Spleen (tissue), 11 donors: ENCODE measurements around the gene MUC12. TPM values are rescaled to one million over a fixed set of nuclear protein-coding genes. Genes with fewer than 3 reads are reported as not detected.

Experiments
- DNase-seq: peaks from one replicate; pipeline ENCODE4 v3.0.0-alpha.2; 2020
- H3K27ac ChIP-seq, 8 donors: fragments of 200-600 bp; sonication (generic) in 7 of 8; 1 replicate in 4 of 8; 2 replicates in 4 of 8; pipeline versions ENCODE4 v1.5.0 to v1.8.0; 2016 to 2021; ENCODE audit warnings: inconsistent platforms in 4 of 8, mild to moderate bottlenecking in 4 of 8, moderate library complexity in 1 of 8
- H3K27me3 ChIP-seq, 7 donors: fragments of 200-600 bp; sonication (generic) in 6 of 7; replicated peaks in 1 of 7; 1 replicate in 4 of 7; 2 replicates in 3 of 7; pipeline versions ENCODE4 v1.5.0 to v1.8.0; 2016 to 2021; ENCODE audit warnings: inconsistent platforms in 3 of 7, mild to moderate bottlenecking in 1 of 7
- H3K36me3 ChIP-seq, 6 donors: fragments of 200-600 bp; sonication (generic) in 5 of 6; 1 replicate in 4 of 6; 2 replicates in 2 of 6; pipeline versions ENCODE4 v1.5.0 to v1.8.0; 2016 to 2021; ENCODE audit warnings: inconsistent platforms in 2 of 6
- H3K4me1 ChIP-seq, 6 donors: fragments of 200-600 bp; sonication (generic) in 5 of 6; 1 replicate in 3 of 6; 2 replicates in 3 of 6; pipeline versions ENCODE4 v1.5.0 to v1.8.0; 2016 to 2021; ENCODE audit warnings: inconsistent platforms in 3 of 6
- H3K4me3 ChIP-seq, 8 donors: fragments of 200-600 bp; sonication (generic) in 7 of 8; 1 replicate in 4 of 8; 2 replicates in 4 of 8; pipeline versions ENCODE4 v1.5.0 to v1.8.0; 2016 to 2021; ENCODE audit warnings: inconsistent platforms in 4 of 8, mild to moderate bottlenecking in 4 of 8, moderate library complexity in 2 of 8
- H3K9me3 ChIP-seq, 8 donors: fragments of 200-600 bp; sonication (generic) in 7 of 8; 1 replicate in 4 of 8; 2 replicates in 4 of 8; pipeline versions ENCODE4 v1.5.0 to v1.8.0; 2016 to 2021; ENCODE audit warnings: inconsistent platforms in 4 of 8
- CTCF ChIP-seq, 11 experiments: fragments of 200-600 bp in 7 of 11; fragments of 450-650 bp in 4 of 11; sonication (generic) in 4 of 11; IDR thresholded peaks in 8 of 11; conservative IDR thresholded peaks in 3 of 11; 1 replicate in 7 of 11; 2 replicates in 4 of 11; pipeline versions ENCODE4 v1.4.0 to v1.8.0; 2016 to 2021; ENCODE audit warnings: antibody characterized with exemption in 11 of 11, inconsistent platforms in 4 of 11, mild to moderate bottlenecking in 1 of 11
- POLR2A ChIP-seq, 3 donors: fragments of 450-650 bp; IDR thresholded peaks; one replicate each; pipeline ENCODE4 v1.5.1; 2017; ENCODE audit warnings: antibody characterized with exemption in 3 of 3, mild to moderate bottlenecking in 1 of 3
- POLR2AphosphoS5 ChIP-seq, 3 donors: sonication (generic); formaldehyde crosslinking; IDR thresholded peaks; one replicate each; pipeline ENCODE4 v1.5.1; 2017; ENCODE audit warnings: antibody characterized with exemption in 3 of 3
- WGBS, 5 donors: extraction: QIAGEN DNeasy Blood & Tissue Kit in 3 of 5; methylation state at CpG; one replicate each; pipeline versions ENCODE4 v1.1.5 to v1.1.7; 2013 to 2018; 5-methylcytosine and 5-hydroxymethylcytosine counted together
- intact Hi-C: fragments of 100-400 bp; cut with DNase I; formaldehyde crosslinking; loops from one replicate; pipeline ENCODE4 v1.15.0; 2023; ENCODE audit warnings: low total_unique reads
- polyA plus RNA-seq, 3 donors: library from polyadenylated mRNA; stranded (reverse); fragments of 200-250 nt; gene quantifications; one replicate each; pipeline ENCODE4 v1.2.1, GENCODE V29; 2013
- total RNA-seq, 7 donors: library from RNA; depleted of rRNA in 3 of 7; stranded (reverse); fragments of >200 nt in 3 of 7; fragmentation: NEBNext Ultra II Directional in 4 of 7; extraction: Animal tissue kit (Norgen Biotek cat#: 25700) in 4 of 7; gene quantifications; one replicate each; pipeline versions ENCODE4 v1.1.0 to v1.2.1, GENCODE V29; 2016 to 2021
- donor health status: healthy with polysubstance abuse.
- donor health status: DM: no; HTN: no; CAD: no; lungs with moderate emphysema.
- donor health status: DM: no; HTN: no; CAD: no.
- donor health status: Bipolar disorder and iron deficiency.
- donor health status: healthy.
- donor health status: DM: no; HTN: no; CAD: no.
- donor health status: DM: yes; HTN: yes; CAD: no.

Gene MUC12
- total and polyA plus RNA-seq, 10 donors = 0.07 to 1.7 (median 0.82) TPM; not detected in 2

GRCh38 chr7:100947792-100948191 lies 21.6 kb upstream of the MUC12 start:
- 81 to 89% (median 89%) methylated on average over 5 of the region's 5 CpGs for WGBS, 5 donors
- Histone ChIP-seq H3K27ac (no peak overlapping the region), H3K4me1 (peaks cover 0 to 9% (median 0%) of the 10 kb centered on the region in 6 donors), H3K27me3 (peaks cover 0 to 84% (median 23%) of the 10 kb centered on the region in 7 donors), H3K36me3 (no peaks in the 10 kb centered on the region), H3K9me3 (peaks cover 0 to 5% (median 0%) of the 10 kb centered on the region in 8 donors), H3K4me3 (no peak overlapping the region)
- intact Hi-C loops = no loop called here
- no peak for DNase-seq
- TF ChIP-seq POLR2AphosphoS5 (IDR thresholded peaks at IDR 0.05) (no peak), POLR2A (IDR thresholded peaks at IDR 0.05) (no peak), CTCF (IDR thresholded peaks at IDR 0.05 in 8 of 11, conservative IDR thresholded peaks at IDR 0.05 in 3 of 11) (no peak)

- intact Hi-C loops = no loop called here
- DNase-seq = peak; percentile 72
- Histone ChIP-seq H3K4me3 (peak within 1 kb of the TSS in 1 of 8 donors; percentile 44), H3K9me3 (peaks cover 0 to under 1% (median 0%) of the 10 kb centered on the region in 8 donors), H3K36me3 (no peaks in the 10 kb centered on the region), H3K27ac (no peak within 1 kb of the TSS), H3K27me3 (peaks cover 0 to 83% (median 23%) of the 10 kb centered on the region in 7 donors), H3K4me1 (peaks cover 0 to 9% (median 0%) of the 10 kb centered on the region in 6 donors)
- TF ChIP-seq POLR2A (IDR thresholded peaks at IDR 0.05) = no peak
- TF ChIP-seq CTCF (IDR thresholded peaks at IDR 0.05 in 8 of 11, conservative IDR thresholded peaks at IDR 0.05 in 3 of 11) = no peak
- no peak for TF ChIP-seq POLR2AphosphoS5 (IDR thresholded peaks at IDR 0.05)
- 17 to 24% (median 21%) methylated on average over 19 to 24 of the region's 24 CpGs for WGBS, 5 donors
These were observed 20.0 kb upstream of the MUC12 start, which contains the start of gene MUC3A for GRCh38 chr7:100949227-100949932. Gene MUC3A (plus strand): TSS chr7:100949534. CDS start chr7:100949625, 91 bp downstream.

- TF ChIP-seq POLR2A (IDR thresholded peaks at IDR 0.05) (no peak), POLR2AphosphoS5 (IDR thresholded peaks at IDR 0.05) (no peak), CTCF (IDR thresholded peaks at IDR 0.05 in 8 of 11, conservative IDR thresholded peaks at IDR 0.05 in 3 of 11) (no peak)
- Histone ChIP-seq H3K27me3 (peaks cover 0 to 81% (median 23%) of the 10 kb centered on the region in 7 donors), H3K36me3 (no peaks in the 10 kb centered on the region), H3K27ac (no peak overlapping the region), H3K4me3 (peak overlapping the region in 1 of 8 donors; percentile 44), H3K9me3 (no peaks in the 10 kb centered on the region), H3K4me1 (peaks cover 0 to 9% (median 0%) of the 10 kb centered on the region in 6 donors)
- DNase-seq = peak; percentile 63
- intact Hi-C loops = no loop called here
- WGBS, 5 donors = 35 to 45% (median 43%) methylated on average over 15 of the region's 15 CpGs
These were observed 19.4 kb upstream of the MUC12 start for GRCh38 chr7:100949933-100950443.

GRCh38 chr7:100951172-100951571 lies 18.2 kb upstream of the MUC12 start:
- Histone ChIP-seq H3K9me3 (no peaks in the 10 kb centered on the region), H3K27ac (no peak overlapping the region), H3K4me3 (no peak overlapping the region), H3K27me3 (peaks cover 0 to 79% (median 23%) of the 10 kb centered on the region in 7 donors), H3K36me3 (no peaks in the 10 kb centered on the region), H3K4me1 (peaks cover 0 to 9% (median 0%) of the 10 kb centered on the region in 6 donors)
- WGBS, 5 donors = 19 to 39% (median 32%) methylated on average over 6 of the region's 6 CpGs
- DNase-seq = no peak
- TF ChIP-seq CTCF (IDR thresholded peaks at IDR 0.05 in 8 of 11, conservative IDR thresholded peaks at IDR 0.05 in 3 of 11) = no peak
- no peak for TF ChIP-seq POLR2A (IDR thresholded peaks at IDR 0.05)
- TF ChIP-seq POLR2AphosphoS5 (IDR thresholded peaks at IDR 0.05) = no peak
- intact Hi-C loops = no loop called here
